HG02970 (cell line): Measurements from ENCODE around the gene OGG1.

Experiments used
- ATAC-seq: cut with Tn5 transposase; IDR thresholded peaks from one replicate; pipeline ENCODE4 v1.9.1; 2021; ENCODE audit warnings: mild to moderate bottlenecking, moderate library complexity, moderate number of reproducible peaks; ENCODE audit not compliant: unreplicated experiment, low FRiP score

OGG1 gene

GRCh38 chr3:9749645-9750555 is at the start of gene OGG1:
Gene OGG1, plus strand, starts transcription at chr3:9749952. Its CDS starts 335 bp downstream, at chr3:9750287.
- peak; percentile 94 for ATAC-seq

DNA sequence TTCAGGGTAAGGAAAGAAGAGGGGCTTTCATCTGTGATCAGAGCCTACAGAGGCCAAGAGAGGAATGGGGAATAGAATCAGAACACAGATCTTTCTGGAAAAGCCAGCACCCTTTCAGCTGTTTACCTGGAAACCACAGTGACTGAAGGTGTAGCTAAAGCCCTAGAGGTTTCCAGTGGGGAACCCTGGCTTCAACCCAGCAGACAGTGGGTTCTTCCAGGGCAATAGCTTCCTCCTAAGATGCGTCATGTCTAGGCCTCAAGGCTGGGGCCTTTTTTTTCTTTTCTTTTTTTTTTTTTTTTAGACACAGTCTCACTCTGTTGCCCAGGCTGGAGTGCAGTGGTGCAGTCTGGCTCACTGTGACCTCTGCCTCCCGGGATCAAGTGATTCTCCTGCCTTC is 49.2 kb upstream of the OGG1 start:
- no peak for ATAC-seq

DNA sequence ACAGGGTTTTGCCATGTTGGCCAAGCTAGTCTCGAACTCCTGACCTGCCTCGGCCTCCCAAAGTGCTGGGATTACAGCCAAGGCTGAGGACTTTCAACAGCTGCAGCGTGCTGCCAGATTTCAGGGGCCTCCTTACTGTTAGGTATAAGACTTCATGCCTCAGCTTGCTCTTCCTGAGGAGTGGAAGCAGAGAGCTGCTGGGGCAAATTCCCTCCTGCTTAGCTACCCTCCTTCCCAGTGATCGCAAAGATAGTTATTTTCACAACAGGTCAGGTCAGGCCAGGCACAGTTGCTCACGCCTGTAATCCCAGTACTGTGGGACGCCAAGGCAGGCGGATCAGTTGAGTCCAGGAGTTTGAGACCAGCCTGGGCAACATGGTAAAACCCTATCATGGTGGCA is 48.7 kb upstream of the OGG1 start:
- no peak for ATAC-seq

- ATAC-seq = no peak
Measured at GRCh38 chr3:9701711-9702110, 48.0 kb upstream of the OGG1 start.

- no peak for ATAC-seq
Measured at GRCh38 chr3:9703240-9703639, 46.5 kb upstream of the OGG1 start.

- ATAC-seq = no peak
Measured at GRCh38 chr3:9703736-9704346, 45.9 kb upstream of the OGG1 start, which contains the start of gene CPNE9. Gene CPNE9, plus strand, starts transcription at chr3:9703833. Its CDS starts 164 bp downstream, at chr3:9703997.

- ATAC-seq = no peak
Measured at GRCh38 chr3:9704347-9705322, 45.1 kb upstream of the OGG1 start.

DNA sequence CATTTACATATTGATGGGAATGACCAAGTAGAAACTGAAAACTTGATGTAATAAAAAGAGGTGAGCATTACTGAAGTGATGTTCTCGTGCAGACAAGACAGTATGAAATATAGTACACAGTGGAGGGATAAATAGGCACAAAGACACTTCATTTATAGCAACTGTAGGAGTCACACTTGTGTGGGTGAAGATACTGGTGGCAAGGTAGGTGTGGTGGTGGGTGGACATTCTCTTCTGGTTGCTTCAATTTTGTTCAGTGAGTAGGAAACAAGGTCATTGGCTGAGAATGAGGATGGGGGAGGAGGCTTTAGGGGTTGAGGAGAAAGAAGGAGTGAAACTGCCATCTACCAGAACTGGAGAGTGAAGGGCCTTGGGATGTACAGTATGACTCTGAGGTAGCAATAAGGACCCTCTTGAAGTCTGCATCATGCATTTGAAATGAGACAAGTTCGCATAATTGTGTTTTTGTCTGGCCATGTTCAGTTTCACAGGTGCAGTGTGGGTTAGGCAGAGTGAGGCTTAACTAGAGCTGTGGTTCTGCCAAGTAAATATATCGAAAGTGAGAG is 39.5 kb upstream of the OGG1 start:
- ATAC-seq = no peak

GRCh38 chr3:9712415-9712814 is 37.3 kb upstream of the OGG1 start:
- no peak for ATAC-seq

DNA sequence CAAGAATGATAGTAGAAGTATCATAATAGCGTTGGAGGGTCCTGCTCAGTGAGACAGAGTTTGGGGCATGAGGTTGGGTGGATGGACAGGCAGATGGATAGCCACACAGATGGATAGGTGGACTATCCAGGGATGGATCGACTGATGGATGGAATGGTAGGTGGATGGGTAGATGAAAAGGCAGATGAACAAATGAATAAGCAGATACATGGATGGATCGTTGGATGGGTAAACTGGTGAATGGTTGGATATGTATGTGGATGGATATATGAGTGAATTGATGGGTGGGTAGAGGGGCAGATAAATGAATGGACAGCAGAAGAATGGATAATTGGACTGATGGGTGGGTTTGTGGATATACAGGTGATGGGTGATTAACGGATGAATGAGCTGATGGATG is 36.6 kb upstream of the OGG1 start:
- ATAC-seq = no peak

DNA sequence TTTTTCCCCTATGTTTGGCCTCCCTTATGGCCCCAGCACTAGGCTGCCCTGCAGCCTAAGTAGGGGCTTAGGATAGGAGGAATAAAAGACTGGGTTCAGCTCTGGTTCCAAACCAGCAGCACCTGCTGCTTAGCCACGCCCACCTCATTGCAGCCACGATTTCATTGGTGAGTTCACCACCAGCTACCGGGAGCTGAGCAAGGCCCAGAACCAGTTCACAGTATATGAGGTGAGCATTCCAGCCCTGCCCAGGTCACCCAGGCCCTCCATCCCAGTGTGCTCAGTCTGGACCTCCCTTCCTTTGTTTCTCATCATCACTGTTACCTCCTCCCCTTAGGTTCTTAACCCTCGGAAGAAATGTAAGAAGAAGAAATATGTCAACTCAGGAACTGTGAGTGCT is 34.6 kb upstream of the OGG1 start:
- no peak for ATAC-seq

GRCh38 chr3:9715764-9716437 is 33.9 kb upstream of the OGG1 start:
- no peak for ATAC-seq

DNA sequence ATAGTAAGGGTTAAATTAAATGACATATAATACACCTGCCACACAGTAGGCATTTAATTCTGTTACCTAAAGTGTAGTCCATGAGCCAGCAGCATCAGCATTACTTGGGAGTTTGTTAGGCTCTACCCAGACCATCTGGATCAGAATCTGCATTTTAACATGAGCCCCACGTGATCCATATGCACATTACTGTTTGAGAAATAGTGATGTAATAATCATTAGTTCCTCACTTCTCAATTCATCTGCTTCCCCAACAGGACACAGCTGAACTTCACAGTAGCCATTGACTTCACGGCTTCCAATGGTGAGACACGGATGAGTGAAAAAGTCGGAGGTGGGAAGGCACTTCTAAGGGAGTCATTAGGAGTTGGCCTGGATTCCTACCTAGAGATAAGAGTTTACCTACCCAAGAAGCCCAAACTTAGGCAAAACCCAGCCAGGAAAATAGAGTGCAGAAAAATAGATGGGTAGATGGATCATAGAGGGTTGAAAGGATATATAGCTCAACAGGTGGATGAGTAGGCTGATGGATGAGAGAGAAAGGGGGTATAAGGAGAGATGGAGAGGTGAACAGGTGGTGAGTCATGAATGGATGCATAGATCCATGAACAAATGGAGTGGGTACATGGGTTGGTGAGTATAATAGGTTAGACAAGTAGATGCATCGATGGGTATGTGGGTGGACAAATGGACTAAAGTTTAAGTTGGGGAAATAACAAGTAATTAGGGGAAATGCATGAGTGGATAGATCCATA is 32.8 kb upstream of the OGG1 start:
- ATAC-seq = no peak

DNA sequence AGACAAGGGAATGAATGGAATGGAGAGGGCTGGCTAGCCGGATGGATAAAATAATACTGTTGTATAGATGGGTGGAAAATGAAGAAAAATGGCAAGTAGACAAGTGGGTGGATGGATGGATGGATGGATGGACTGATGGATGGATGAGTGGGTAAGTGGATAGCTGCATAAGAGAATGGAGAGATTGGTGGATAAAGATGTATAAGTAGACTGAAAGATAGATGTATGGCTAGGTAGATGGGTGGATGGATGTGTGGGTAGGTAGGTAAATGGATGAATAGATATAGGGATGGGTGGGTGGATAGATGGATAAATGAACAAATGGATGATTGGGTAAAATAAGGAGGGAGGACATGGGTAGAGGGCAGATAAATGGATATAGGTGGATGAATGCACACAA is 32.2 kb upstream of the OGG1 start:
- ATAC-seq = no peak

GRCh38 chr3:9718118-9718517 is 31.6 kb upstream of the OGG1 start:
- no peak for ATAC-seq

GRCh38 chr3:9721015-9721699 is 28.6 kb upstream of the OGG1 start:
- no peak for ATAC-seq

GRCh38 chr3:9721700-9722060 is 28.1 kb upstream of the OGG1 start:
- ATAC-seq = no peak

- ATAC-seq = no peak
Measured at GRCh38 chr3:9725775-9726515, 23.8 kb upstream of the OGG1 start.
